Peyer's patch (tissue), 4 donors: ENCODE data around the gene QPCT.

Experiments
- CTCF ChIP-seq, 6 experiments: fragments of 450-650 bp in 4 of 6; fragments of 200-600 bp in 2 of 6; sonication (generic) in 1 of 6; IDR thresholded peaks; one replicate each; pipeline ENCODE4 v1.5.1; 2017 to 2019; ENCODE audit warnings: antibody characterized with exemption in 6 of 6, mild to moderate bottlenecking in 3 of 6, moderate library complexity in 1 of 6
- POLR2A ChIP-seq, 2 donors: fragments of 450-650 bp; IDR thresholded peaks; one replicate each; pipeline ENCODE4 v1.5.1; 2017; ENCODE audit warnings: antibody characterized with exemption in 2 of 2, mild to moderate bottlenecking in 2 of 2, moderate library complexity in 2 of 2

- TF ChIP-seq CTCF (IDR thresholded peaks at IDR 0.05) (no peak), POLR2A (IDR thresholded peaks at IDR 0.05) (no peak)
These were observed 31.4 kb downstream of the QPCT start for GRCh38 chr2:37375741-37376288.
